ENCODE data around the gene KCNMA1.

The KCNMA1 gene

GRCh38 chr10:77518241-77518909, 119.2 kb downstream of the KCNMA1 start:
- no peak for TF ChIP-seq CTCF (IDR thresholded peaks at IDR 0.05; ENCODE audit: low read depth, low read length)
- DNase-seq (ENCODE audit: low read depth, low spot score), result no peak
- in situ Hi-C loops (cut with HindIII; ENCODE audit: low sequenced_read_pairs), result no loop called here
- no peak overlapping the region for H3K4me3 ChIP-seq (ENCODE audit: low read depth, low read length)

GRCh38 chr10:77516575-77516974, 121.0 kb downstream of the KCNMA1 start:
- TF ChIP-seq CTCF (IDR thresholded peaks at IDR 0.05; ENCODE audit: low read depth, low read length), result no peak
- in situ Hi-C loops (cut with HindIII; ENCODE audit: low sequenced_read_pairs), result no loop called here
- DNase-seq (ENCODE audit: low read depth, low spot score), result no peak
- H3K4me3 ChIP-seq (ENCODE audit: low read depth, low read length), result no peak overlapping the region

- no peak overlapping the region for H3K4me3 ChIP-seq (ENCODE audit: low read depth, low read length)
- no peak for TF ChIP-seq CTCF (IDR thresholded peaks at IDR 0.05; ENCODE audit: low read depth, low read length)
- in situ Hi-C loops (cut with HindIII; ENCODE audit: low sequenced_read_pairs), result no loop called here
- no peak for DNase-seq (ENCODE audit: low read depth, low spot score)
Observed at GRCh38 chr10:77514870-77515269, 122.7 kb downstream of the KCNMA1 start.

DNA sequence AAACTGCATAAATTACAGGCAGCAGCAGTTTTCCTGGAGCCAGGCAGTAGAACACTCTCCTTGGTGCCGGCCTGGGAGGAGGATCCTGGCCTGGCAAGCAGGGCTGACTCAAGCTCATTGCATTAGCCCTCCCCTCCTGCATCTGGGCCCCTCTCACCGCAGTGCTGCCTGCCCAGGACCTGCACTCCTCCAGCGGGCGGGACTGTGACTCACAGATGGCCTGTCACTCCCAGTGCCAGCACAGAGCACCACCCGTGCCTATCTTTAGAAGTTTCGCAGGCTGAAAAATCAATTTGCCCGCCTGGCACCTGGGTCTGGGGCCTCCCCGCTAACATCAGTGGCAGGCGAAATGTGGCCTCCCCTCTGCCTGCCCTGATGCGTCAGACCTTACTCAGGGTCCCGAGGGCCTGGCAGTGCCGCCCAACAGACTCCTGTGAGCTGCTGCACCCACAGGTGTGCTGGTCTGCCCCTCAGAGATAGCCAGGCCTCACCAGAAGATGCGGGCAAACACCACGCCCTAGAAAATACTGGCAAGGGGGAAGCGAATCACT, 123.8 kb downstream of the KCNMA1 start:
- in situ Hi-C loops (cut with HindIII; ENCODE audit: low sequenced_read_pairs), result no loop called here
- H3K4me3 ChIP-seq (ENCODE audit: low read depth, low read length), result no peak overlapping the region
- DNase-seq (ENCODE audit: low read depth, low spot score), result peak; percentile 89
- no peak for TF ChIP-seq CTCF (IDR thresholded peaks at IDR 0.05; ENCODE audit: low read depth, low read length)

DNA sequence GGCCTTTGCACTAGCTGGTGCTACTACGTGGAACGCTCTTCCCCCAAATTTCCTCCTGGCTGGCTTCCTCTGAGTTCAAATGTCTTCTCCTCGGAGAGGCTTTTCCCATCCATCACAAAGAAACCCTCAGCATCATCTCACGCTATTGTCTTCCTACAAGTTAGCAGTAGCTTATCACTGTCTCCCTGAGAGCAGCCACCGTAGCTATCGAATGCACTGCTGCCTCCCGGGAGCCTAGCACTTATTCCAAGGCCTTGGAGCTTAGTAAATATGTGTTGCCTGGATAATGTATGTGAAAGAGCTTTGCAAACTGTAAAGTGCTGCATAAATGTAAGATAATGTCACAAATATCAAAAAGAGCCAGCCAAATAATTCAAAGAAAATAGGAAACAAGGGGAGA, 124.4 kb downstream of the KCNMA1 start:
- TF ChIP-seq CTCF (IDR thresholded peaks at IDR 0.05; ENCODE audit: low read depth, low read length), result no peak
- H3K4me3 ChIP-seq (ENCODE audit: low read depth, low read length), result no peak overlapping the region
- DNase-seq (ENCODE audit: low read depth, low spot score), result no peak
- in situ Hi-C loops (cut with HindIII; ENCODE audit: low sequenced_read_pairs), result no loop called here

DNA sequence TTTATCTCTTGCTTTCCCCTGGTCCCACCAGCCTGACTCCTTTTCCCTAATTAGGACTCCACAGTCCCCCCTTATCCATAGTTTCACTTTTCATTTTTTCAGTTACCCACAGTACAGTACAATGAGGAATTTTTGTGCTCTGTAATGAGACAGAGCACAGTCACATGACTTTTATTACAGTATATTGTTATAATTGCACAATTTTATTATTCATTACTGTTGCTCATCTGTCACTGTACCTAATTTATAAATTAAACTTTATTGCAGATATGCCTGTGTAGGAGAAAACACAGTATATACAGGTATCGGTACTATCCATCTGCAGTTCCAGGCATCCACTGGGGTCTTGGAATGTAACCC, 125.4 kb downstream of the KCNMA1 start:
- in situ Hi-C loops (cut with HindIII; ENCODE audit: low sequenced_read_pairs), result no loop called here

More for the DNA sequence above, 125.4 kb downstream of the KCNMA1 start:
- H3K4me3 ChIP-seq (ENCODE audit: low read depth, low read length), result no peak overlapping the region
- DNase-seq (ENCODE audit: low read depth, low spot score), result no peak
- TF ChIP-seq CTCF (IDR thresholded peaks at IDR 0.05; ENCODE audit: low read depth, low read length), result no peak
